HFF-Myc (cell line): ENCODE measurements around the gene KDR.

ENCODE experiments used
- DNase-seq: peaks from one replicate; pipeline ENCODE4 v3.0.0-alpha.2; 2011; ENCODE audit warnings: low read depth; ENCODE audit errors: extremely low read depth
- H3K4me3 ChIP-seq: replicated peaks from 2 replicates; pipeline ENCODE4 v1.5.1; 2011; ENCODE audit warnings: low read depth, mild to moderate bottlenecking, control low read depth, low read length
- CTCF ChIP-seq: IDR thresholded peaks from 2 replicates; pipeline ENCODE4 v1.5.1; 2012; ENCODE audit warnings: mild to moderate bottlenecking, low read depth, low read length, control low read depth; ENCODE audit errors: missing control alignments

KDR gene

GRCh38 chr4:55125087-55125721 is at the start of gene KDR:
KDR (minus strand) TSS chr4:55125595; CDS start chr4:55125293, 302 bp downstream.
- TF ChIP-seq CTCF, result no peak
- H3K4me3 ChIP-seq, result peak within 1 kb of the TSS; percentile 37
- DNase-seq, result no peak

- H3K4me3 ChIP-seq, result no peak overlapping the region
- no peak for DNase-seq
- no peak for TF ChIP-seq CTCF
These were observed 48.2 kb upstream of the KDR start for GRCh38 chr4:55173580-55173979.

GRCh38 chr4:55172694-55173287 is 47.4 kb upstream of the KDR start:
- no peak for DNase-seq
- H3K4me3 ChIP-seq, result no peak overlapping the region
- TF ChIP-seq CTCF, result no peak

GRCh38 chr4:55170462-55170861 is 45.1 kb upstream of the KDR start:
- no peak for TF ChIP-seq CTCF
- H3K4me3 ChIP-seq, result no peak overlapping the region
- no peak for DNase-seq

GRCh38 chr4:55169352-55169961 is 44.1 kb upstream of the KDR start:
- H3K4me3 ChIP-seq, result no peak overlapping the region
- no peak for DNase-seq
- TF ChIP-seq CTCF, result no peak

GRCh38 chr4:55162396-55162795 is 37.0 kb upstream of the KDR start:
- H3K4me3 ChIP-seq, result no peak overlapping the region
- TF ChIP-seq CTCF, result no peak
- no peak for DNase-seq
